ENCODE results near the gene TPPP2.

- no peak for TF ChIP-seq POLR2A (IDR thresholded peaks at IDR 0.05)
- TF ChIP-seq, protein P1, sequence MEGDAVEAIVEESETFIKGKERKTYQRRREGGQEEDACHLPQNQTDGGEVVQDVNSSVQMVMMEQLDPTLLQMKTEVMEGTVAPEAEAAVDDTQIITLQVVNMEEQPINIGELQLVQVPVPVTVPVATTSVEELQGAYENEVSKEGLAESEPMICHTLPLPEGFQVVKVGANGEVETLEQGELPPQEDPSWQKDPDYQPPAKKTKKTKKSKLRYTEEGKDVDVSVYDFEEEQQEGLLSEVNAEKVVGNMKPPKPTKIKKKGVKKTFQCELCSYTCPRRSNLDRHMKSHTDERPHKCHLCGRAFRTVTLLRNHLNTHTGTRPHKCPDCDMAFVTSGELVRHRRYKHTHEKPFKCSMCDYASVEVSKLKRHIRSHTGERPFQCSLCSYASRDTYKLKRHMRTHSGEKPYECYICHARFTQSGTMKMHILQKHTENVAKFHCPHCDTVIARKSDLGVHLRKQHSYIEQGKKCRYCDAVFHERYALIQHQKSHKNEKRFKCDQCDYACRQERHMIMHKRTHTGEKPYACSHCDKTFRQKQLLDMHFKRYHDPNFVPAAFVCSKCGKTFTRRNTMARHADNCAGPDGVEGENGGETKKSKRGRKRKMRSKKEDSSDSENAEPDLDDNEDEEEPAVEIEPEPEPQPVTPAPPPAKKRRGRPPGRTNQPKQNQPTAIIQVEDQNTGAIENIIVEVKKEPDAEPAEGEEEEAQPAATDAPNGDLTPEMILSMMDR (IDR thresholded peaks at IDR 0.05), result no peak
- TF ChIP-seq EP300 (IDR thresholded peaks at IDR 0.05), result no peak
These were observed 31.2 kb upstream of the TPPP2 start, which contains the start of gene SLC39A2 for GRCh38 chr14:20998674-20999366.

All from ovary (tissue), 3 donors.